Hepatocyte (in vitro differentiated cells): ENCODE measurements around the gene ASB3. TPM values are rescaled to one million over a fixed set of nuclear protein-coding genes. Genes with fewer than 3 reads are reported as not detected.
"Not testable (repeated sequence)": the region's sequence is repeated elsewhere in the genome, so short reads cannot be mapped to it uniquely, and the experiment has no call there.

Experiments used
- DNase-seq: peaks from one replicate; pipeline ENCODE4 v3.0.0-alpha.2; 2016; ENCODE audit warnings: low spot score
- H2AFZ ChIP-seq: fragments of 200-600 bp; sonication (generic); 2 replicates; pipeline ENCODE4 v1.6.0; 2016; ENCODE audit warnings: antibody characterized with exemption, mild to moderate bottlenecking
- H3K27ac ChIP-seq: fragments of 200-600 bp; sonication (generic); 2 replicates; pipeline ENCODE4 v1.5.1; 2016; ENCODE audit warnings: mild to moderate bottlenecking
- H3K27me3 ChIP-seq: fragments of 200-600 bp; sonication (generic); 2 replicates; pipeline ENCODE4 v1.6.1; 2016
- H3K36me3 ChIP-seq: fragments of 200-600 bp; sonication (generic); replicated peaks from 2 replicates; pipeline ENCODE4 v1.5.1; 2016; ENCODE audit warnings: low read depth; ENCODE audit not compliant: insufficient read depth
- H3K4me1 ChIP-seq: fragments of 200-600 bp; sonication (generic); 2 replicates; pipeline ENCODE4 v1.5.1; 2016; ENCODE audit warnings: mild to moderate bottlenecking, moderate library complexity; ENCODE audit not compliant: insufficient read depth
- H3K4me2 ChIP-seq: fragments of 200-600 bp; sonication (generic); 2 replicates; pipeline ENCODE4 v1.6.0; 2016
- H3K4me3 ChIP-seq: fragments of 200-600 bp; sonication (generic); 2 replicates; pipeline ENCODE4 v1.5.1; 2016; ENCODE audit warnings: mild to moderate bottlenecking
- H3K79me2 ChIP-seq: fragments of 200-600 bp; sonication (generic); 2 replicates; pipeline ENCODE4 v1.6.0; 2017; ENCODE audit warnings: mild to moderate bottlenecking
- H3K9me2 ChIP-seq: fragments of 200-600 bp; sonication (generic); replicated peaks from 2 replicates; pipeline ENCODE4 v1.6.0; 2017; ENCODE audit warnings: mild to moderate bottlenecking; ENCODE audit not compliant: insufficient read depth
- H3K9me3 ChIP-seq: fragments of 200-600 bp; sonication (generic); 2 replicates; pipeline ENCODE4 v1.5.1; 2016; ENCODE audit warnings: low read depth, mild to moderate bottlenecking
- H4K20me1 ChIP-seq: fragments of 200-600 bp; sonication (generic); 2 replicates; pipeline ENCODE4 v1.6.0; 2016; ENCODE audit warnings: mild to moderate bottlenecking; ENCODE audit not compliant: insufficient read depth, poor library complexity, severe bottlenecking
- EZH2 ChIP-seq: fragments of 200-600 bp; sonication (generic); IDR thresholded peaks from 2 replicates; pipeline ENCODE4 v1.6.1; 2016; ENCODE audit warnings: antibody characterized with exemption, mild to moderate bottlenecking, borderline replicate concordance
- EZH2phosphoT487 ChIP-seq: fragments of 200-600 bp; sonication (generic); IDR thresholded peaks from one replicate; pipeline ENCODE4 v1.6.1; 2018; ENCODE audit warnings: antibody characterized with exemption, mild to moderate bottlenecking, low read depth, moderate library complexity; ENCODE audit not compliant: unreplicated experiment, severe bottlenecking
- WGBS: methylation state at CpG from one replicate; pipeline ENCODE4 v1.1.6; 2016; ENCODE audit warnings: low lambda C conversion rate; ENCODE audit errors: missing lambda C conversion rate; 5-methylcytosine and 5-hydroxymethylcytosine counted together
- polyA plus RNA-seq: library from polyadenylated mRNA; unstranded; fragments of >200 nt; fragmentation: Nextera tagmentation; extraction: Ambion mirVana; gene quantifications from 2 replicates; pipeline ENCODE4 v1.2.1, GENCODE V29; 2016
- total RNA-seq: library from RNA; depleted of rRNA; stranded (reverse); fragments of >200 nt; gene quantifications from 2 replicates; pipeline ENCODE4 v1.2.3, GENCODE V29; 2014
- TF ChIP-seq, protein P1 (sequence below): fragments of 200-600 bp; sonication (generic); IDR thresholded peaks from 2 replicates; pipeline ENCODE4 v1.5.1; 2016; ENCODE audit warnings: antibody characterized with exemption, mild to moderate bottlenecking; ENCODE audit not compliant: poor library complexity

Gene ASB3
- total and polyA plus RNA-seq, 2 experiments from 2014 or later, result 12.2 to 14.8 TPM

- H3K9me2 ChIP-seq, result no peaks in the 10 kb centered on the region
Observed at GRCh38 chr2:53660886-53661285, 125.9 kb downstream of the ASB3 start.

DNA sequence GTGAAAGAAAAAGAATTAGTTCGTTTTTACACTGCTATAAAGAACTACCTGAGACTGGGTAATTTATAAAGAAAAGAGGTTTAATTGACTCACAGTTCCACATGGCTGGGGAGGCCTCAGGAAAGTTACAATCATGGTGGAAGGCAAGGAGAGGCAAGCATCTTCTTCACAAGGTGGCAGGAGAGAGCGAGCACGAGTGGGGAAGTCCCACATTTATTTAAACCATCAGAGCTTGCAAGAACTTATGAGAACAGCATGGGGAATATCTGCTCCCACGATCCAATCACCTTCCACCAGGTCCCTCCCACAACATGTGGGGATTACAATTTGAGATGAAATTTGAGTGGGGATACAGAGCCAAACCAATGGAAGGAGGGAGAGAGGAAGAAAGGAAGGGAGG lies 128.3 kb downstream of the ASB3 start:
- not testable (repeated sequence) for DNase-seq, H3K4me2 ChIP-seq, H3K27ac ChIP-seq, H3K4me1 ChIP-seq, H3K9me3 ChIP-seq, H2AFZ ChIP-seq, H3K4me3 ChIP-seq, H3K9me2 ChIP-seq, H3K79me2 ChIP-seq, H3K36me3 ChIP-seq, H3K27me3 ChIP-seq, H4K20me1 ChIP-seq
- 87% methylated on average over 4 of the region's 4 CpGs for WGBS

More at GRCh38 chr2:53660886-53661285, 125.9 kb downstream of the ASB3 start:
- no peaks in the 10 kb centered on the region for H3K79me2 ChIP-seq
- no peaks in the 10 kb centered on the region for H3K27me3 ChIP-seq
- TF ChIP-seq, protein P1, sequence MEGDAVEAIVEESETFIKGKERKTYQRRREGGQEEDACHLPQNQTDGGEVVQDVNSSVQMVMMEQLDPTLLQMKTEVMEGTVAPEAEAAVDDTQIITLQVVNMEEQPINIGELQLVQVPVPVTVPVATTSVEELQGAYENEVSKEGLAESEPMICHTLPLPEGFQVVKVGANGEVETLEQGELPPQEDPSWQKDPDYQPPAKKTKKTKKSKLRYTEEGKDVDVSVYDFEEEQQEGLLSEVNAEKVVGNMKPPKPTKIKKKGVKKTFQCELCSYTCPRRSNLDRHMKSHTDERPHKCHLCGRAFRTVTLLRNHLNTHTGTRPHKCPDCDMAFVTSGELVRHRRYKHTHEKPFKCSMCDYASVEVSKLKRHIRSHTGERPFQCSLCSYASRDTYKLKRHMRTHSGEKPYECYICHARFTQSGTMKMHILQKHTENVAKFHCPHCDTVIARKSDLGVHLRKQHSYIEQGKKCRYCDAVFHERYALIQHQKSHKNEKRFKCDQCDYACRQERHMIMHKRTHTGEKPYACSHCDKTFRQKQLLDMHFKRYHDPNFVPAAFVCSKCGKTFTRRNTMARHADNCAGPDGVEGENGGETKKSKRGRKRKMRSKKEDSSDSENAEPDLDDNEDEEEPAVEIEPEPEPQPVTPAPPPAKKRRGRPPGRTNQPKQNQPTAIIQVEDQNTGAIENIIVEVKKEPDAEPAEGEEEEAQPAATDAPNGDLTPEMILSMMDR, result no peak
- TF ChIP-seq EZH2, result no peak
- TF ChIP-seq EZH2phosphoT487, result no peak
- no peak overlapping the region for H3K4me3 ChIP-seq
- no peak for DNase-seq
- H3K9me3 ChIP-seq, result no peaks in the 10 kb centered on the region
- H3K4me2 ChIP-seq, result no peak overlapping the region
- 98% methylated on average over 2 of the region's 2 CpGs for WGBS
- H4K20me1 ChIP-seq, result no peaks in the 10 kb centered on the region
- H3K27ac ChIP-seq, result no peak overlapping the region
- no peaks in the 10 kb centered on the region for H3K4me1 ChIP-seq
- no peaks in the 10 kb centered on the region for H3K36me3 ChIP-seq
- H2AFZ ChIP-seq, result no peak overlapping the region

DNA sequence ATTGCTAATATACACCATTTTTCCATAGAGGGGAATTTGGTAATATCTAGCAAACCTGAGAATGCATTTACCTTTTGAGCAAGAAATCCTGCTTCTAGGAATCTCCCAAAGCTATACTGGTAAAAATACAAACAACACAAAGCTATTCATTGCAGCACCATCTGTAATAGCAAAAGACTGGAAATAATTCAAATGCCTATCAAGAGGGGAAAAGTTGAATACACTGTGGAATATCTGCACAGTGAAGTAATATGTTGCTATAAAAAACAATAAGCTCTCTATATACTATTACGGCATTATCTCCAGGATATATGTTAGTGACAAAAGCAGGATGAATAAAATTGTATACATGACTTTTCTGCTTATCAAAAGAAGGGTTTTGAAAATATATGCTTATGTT lies 131.5 kb downstream of the ASB3 start:
- Histone ChIP-seq H3K27ac (no peak overlapping the region), H3K4me1 (no peaks in the 10 kb centered on the region), H3K9me2 (no peaks in the 10 kb centered on the region), H3K79me2 (no peaks in the 10 kb centered on the region), H3K9me3 (no peaks in the 10 kb centered on the region), H2AFZ (no peak overlapping the region), H3K27me3 (no peaks in the 10 kb centered on the region), H4K20me1 (no peaks in the 10 kb centered on the region), H3K4me2 (no peak overlapping the region), H3K4me3 (no peak overlapping the region), H3K36me3 (no peaks in the 10 kb centered on the region)
- 69% methylated on average over 1 of the region's 1 CpG for WGBS
- no peak for DNase-seq
- TF ChIP-seq, protein P1, result no peak
- TF ChIP-seq EZH2phosphoT487, result no peak
- TF ChIP-seq EZH2, result no peak

DNA sequence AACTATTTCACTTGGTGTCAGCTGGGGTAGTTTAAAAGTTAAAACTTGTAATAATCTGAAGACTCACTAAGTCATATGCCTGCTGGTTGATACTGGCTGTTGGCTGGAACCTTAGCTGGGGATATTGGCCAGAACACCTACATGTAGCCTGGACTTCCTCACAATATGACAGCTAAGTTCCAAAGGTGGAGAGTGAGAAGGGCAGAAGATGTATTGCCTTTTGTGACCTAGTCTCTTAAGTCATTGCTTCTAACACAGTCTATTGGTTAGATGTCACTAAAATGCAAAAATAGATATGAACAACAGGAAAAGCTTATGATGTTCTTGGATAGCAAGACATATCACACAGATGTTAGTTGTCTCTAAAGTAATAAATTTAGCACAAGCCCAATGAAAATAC lies 132.4 kb downstream of the ASB3 start:
- H2AFZ ChIP-seq, result no peak overlapping the region
- no peaks in the 10 kb centered on the region for H3K79me2 ChIP-seq
- H3K4me2 ChIP-seq, result no peak overlapping the region
- no peaks in the 10 kb centered on the region for H3K9me3 ChIP-seq
- no peaks in the 10 kb centered on the region for H3K27me3 ChIP-seq
- H3K4me1 ChIP-seq, result no peaks in the 10 kb centered on the region
- no peaks in the 10 kb centered on the region for H3K9me2 ChIP-seq
- H3K4me3 ChIP-seq, result no peak overlapping the region
- no peak overlapping the region for H3K27ac ChIP-seq
- no peaks in the 10 kb centered on the region for H3K36me3 ChIP-seq
- DNase-seq, result no peak
- no peak for TF ChIP-seq EZH2
- TF ChIP-seq EZH2phosphoT487, result no peak
- TF ChIP-seq, protein P1, result no peak
- H4K20me1 ChIP-seq, result no peaks in the 10 kb centered on the region
